Gastrocnemius medialis (tissue), 4 donors: ENCODE data around the gene PAK1.

Source experiments
- POLR2A ChIP-seq, 2 donors: fragments of 450-650 bp; IDR thresholded peaks; one replicate each; pipeline ENCODE4 v1.6.1; 2017; ENCODE audit warnings: antibody characterized with exemption in 2 of 2, mild to moderate bottlenecking in 2 of 2, moderate library complexity in 2 of 2
- TF ChIP-seq, protein P1 (sequence below), 5 experiments: fragments of 450-650 bp in 3 of 5; fragments of 200-600 bp in 2 of 5; sonication (generic) in 2 of 5; IDR thresholded peaks in 4 of 5; conservative IDR thresholded peaks in 1 of 5; 1 replicate in 4 of 5; 2 replicates in 1 of 5; pipeline ENCODE4 v1.5.1; 2016 to 2019; ENCODE audit warnings: antibody characterized with exemption in 5 of 5, mild to moderate bottlenecking in 3 of 5, moderate library complexity in 3 of 5

DNA sequence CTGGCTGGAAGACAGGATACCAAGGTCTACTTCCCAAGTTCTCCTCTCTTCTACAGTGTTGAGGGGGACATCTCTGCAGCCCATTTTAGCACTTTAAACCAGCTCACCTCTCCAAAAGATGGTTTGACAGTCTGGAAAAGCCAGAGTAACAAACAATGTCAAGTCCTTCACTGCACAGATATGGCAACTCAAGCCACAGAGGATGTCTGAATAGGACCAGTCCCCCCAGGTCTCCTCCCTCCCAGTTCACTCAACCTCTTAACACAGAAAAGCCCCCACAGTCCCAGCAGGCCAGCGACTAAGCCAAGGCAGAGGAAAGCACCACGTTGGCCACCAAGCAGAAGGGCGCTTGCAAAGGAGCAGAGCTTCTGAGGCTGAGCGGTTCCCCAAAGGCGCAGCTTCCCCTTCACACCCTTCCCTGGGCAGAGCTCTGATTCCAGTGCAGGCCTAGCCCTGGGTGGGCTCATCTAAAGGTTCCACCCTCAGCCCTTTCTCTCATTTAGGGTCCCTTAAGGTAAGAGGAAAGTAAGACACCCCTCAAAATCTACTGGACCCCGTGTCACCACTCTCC is 62.7 kb downstream of the PAK1 start:
- TF ChIP-seq, protein P1, sequence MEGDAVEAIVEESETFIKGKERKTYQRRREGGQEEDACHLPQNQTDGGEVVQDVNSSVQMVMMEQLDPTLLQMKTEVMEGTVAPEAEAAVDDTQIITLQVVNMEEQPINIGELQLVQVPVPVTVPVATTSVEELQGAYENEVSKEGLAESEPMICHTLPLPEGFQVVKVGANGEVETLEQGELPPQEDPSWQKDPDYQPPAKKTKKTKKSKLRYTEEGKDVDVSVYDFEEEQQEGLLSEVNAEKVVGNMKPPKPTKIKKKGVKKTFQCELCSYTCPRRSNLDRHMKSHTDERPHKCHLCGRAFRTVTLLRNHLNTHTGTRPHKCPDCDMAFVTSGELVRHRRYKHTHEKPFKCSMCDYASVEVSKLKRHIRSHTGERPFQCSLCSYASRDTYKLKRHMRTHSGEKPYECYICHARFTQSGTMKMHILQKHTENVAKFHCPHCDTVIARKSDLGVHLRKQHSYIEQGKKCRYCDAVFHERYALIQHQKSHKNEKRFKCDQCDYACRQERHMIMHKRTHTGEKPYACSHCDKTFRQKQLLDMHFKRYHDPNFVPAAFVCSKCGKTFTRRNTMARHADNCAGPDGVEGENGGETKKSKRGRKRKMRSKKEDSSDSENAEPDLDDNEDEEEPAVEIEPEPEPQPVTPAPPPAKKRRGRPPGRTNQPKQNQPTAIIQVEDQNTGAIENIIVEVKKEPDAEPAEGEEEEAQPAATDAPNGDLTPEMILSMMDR (IDR thresholded peaks at IDR 0.05 in 4 of 5, conservative IDR thresholded peaks at IDR 0.05 in 1 of 5) = no peak
- no peak for TF ChIP-seq POLR2A (IDR thresholded peaks at IDR 0.05)
